Ishikawa (cell line): ENCODE measurements around the gene PPM1K.

ENCODE experiments used
- CEBPB ChIP-seq: IDR thresholded peaks from 2 replicates; pipeline ENCODE4 v1.6.1; 2012
- CREB1 ChIP-seq: IDR thresholded peaks from 2 replicates; pipeline ENCODE4 v1.6.1; 2012; ENCODE audit warnings: low read depth
- EGR1 ChIP-seq: IDR thresholded peaks from 2 replicates; pipeline ENCODE4 v1.6.1; 2012
- EP300 ChIP-seq: IDR thresholded peaks from 2 replicates; pipeline ENCODE4 v1.6.1; 2012; ENCODE audit warnings: borderline replicate concordance
- FOXM1 ChIP-seq: IDR thresholded peaks from 2 replicates; pipeline ENCODE4 v1.6.1; 2012; ENCODE audit warnings: low read depth, borderline replicate concordance
- NFIC ChIP-seq: IDR thresholded peaks from 2 replicates; pipeline ENCODE4 v1.6.1; 2012
- RAD21 ChIP-seq: IDR thresholded peaks from 2 replicates; pipeline ENCODE4 v1.6.1; 2012; ENCODE audit warnings: low read depth
- TAF1 ChIP-seq: IDR thresholded peaks from 2 replicates; pipeline ENCODE4 v1.6.1; 2012; ENCODE audit warnings: low read depth, mild to moderate bottlenecking
- TCF12 ChIP-seq: IDR thresholded peaks from 2 replicates; pipeline ENCODE4 v1.6.1; 2012; ENCODE audit warnings: low read depth
- YY1 ChIP-seq: IDR thresholded peaks from 2 replicates; pipeline ENCODE4 v1.6.1; 2012; ENCODE audit warnings: low read depth
- TF ChIP-seq, protein P1 (sequence below): IDR thresholded peaks from 2 replicates; pipeline ENCODE4 v1.6.1; 2012
- TF ChIP-seq, protein P2 (sequence below): IDR thresholded peaks from 2 replicates; pipeline ENCODE4 v1.6.1; 2012; ENCODE audit warnings: low read depth, mild to moderate bottlenecking

- no peak for TF ChIP-seq CEBPB
- no peak for TF ChIP-seq TCF12
- TF ChIP-seq FOXM1: no peak
- TF ChIP-seq NFIC: no peak
- TF ChIP-seq EP300: no peak
- TF ChIP-seq, protein P1, sequence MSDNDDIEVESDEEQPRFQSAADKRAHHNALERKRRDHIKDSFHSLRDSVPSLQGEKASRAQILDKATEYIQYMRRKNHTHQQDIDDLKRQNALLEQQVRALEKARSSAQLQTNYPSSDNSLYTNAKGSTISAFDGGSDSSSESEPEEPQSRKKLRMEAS: no peak
- no peak for TF ChIP-seq EGR1
- no peak for TF ChIP-seq YY1
- TF ChIP-seq RAD21: no peak
- no peak for TF ChIP-seq TAF1
- no peak for TF ChIP-seq CREB1
- TF ChIP-seq, protein P2, sequence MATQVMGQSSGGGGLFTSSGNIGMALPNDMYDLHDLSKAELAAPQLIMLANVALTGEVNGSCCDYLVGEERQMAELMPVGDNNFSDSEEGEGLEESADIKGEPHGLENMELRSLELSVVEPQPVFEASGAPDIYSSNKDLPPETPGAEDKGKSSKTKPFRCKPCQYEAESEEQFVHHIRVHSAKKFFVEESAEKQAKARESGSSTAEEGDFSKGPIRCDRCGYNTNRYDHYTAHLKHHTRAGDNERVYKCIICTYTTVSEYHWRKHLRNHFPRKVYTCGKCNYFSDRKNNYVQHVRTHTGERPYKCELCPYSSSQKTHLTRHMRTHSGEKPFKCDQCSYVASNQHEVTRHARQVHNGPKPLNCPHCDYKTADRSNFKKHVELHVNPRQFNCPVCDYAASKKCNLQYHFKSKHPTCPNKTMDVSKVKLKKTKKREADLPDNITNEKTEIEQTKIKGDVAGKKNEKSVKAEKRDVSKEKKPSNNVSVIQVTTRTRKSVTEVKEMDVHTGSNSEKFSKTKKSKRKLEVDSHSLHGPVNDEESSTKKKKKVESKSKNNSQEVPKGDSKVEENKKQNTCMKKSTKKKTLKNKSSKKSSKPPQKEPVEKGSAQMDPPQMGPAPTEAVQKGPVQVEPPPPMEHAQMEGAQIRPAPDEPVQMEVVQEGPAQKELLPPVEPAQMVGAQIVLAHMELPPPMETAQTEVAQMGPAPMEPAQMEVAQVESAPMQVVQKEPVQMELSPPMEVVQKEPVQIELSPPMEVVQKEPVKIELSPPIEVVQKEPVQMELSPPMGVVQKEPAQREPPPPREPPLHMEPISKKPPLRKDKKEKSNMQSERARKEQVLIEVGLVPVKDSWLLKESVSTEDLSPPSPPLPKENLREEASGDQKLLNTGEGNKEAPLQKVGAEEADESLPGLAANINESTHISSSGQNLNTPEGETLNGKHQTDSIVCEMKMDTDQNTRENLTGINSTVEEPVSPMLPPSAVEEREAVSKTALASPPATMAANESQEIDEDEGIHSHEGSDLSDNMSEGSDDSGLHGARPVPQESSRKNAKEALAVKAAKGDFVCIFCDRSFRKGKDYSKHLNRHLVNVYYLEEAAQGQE: no peak
Observed at GRCh38 chr4:88333741-88334405, 49.5 kb upstream of the PPM1K start.
